GM12865 (cell line): ENCODE results near the gene NCR2.
A peak's percentile ranks its signal among the peaks of the same experiment; 100 is the strongest.

ENCODE experiments used
- DNase-seq: peaks from one replicate; pipeline ENCODE4 v3.0.0; 2010; ENCODE audit warnings: low read depth
- H3K4me3 ChIP-seq: 2 replicates; pipeline ENCODE4 v1.5.1; 2011; ENCODE audit warnings: mild to moderate bottlenecking, low read depth, low read length, control low read depth
- CTCF ChIP-seq: IDR thresholded peaks from 2 replicates; pipeline ENCODE4 v1.5.1; 2011; ENCODE audit warnings: low read length, control low read depth, low read depth, inconsistent platforms; ENCODE audit not compliant: insufficient read depth; ENCODE audit errors: missing control alignments

The NCR2 gene

GRCh38 chr6:41356825-41357224 is 21.4 kb downstream of the NCR2 start:
- no peak for DNase-seq
- no peak overlapping the region for H3K4me3 ChIP-seq
- TF ChIP-seq CTCF, result no peak

GRCh38 chr6:41358503-41358902 is 23.1 kb downstream of the NCR2 start:
- no peak for DNase-seq
- no peak for TF ChIP-seq CTCF
- no peak overlapping the region for H3K4me3 ChIP-seq

DNA sequence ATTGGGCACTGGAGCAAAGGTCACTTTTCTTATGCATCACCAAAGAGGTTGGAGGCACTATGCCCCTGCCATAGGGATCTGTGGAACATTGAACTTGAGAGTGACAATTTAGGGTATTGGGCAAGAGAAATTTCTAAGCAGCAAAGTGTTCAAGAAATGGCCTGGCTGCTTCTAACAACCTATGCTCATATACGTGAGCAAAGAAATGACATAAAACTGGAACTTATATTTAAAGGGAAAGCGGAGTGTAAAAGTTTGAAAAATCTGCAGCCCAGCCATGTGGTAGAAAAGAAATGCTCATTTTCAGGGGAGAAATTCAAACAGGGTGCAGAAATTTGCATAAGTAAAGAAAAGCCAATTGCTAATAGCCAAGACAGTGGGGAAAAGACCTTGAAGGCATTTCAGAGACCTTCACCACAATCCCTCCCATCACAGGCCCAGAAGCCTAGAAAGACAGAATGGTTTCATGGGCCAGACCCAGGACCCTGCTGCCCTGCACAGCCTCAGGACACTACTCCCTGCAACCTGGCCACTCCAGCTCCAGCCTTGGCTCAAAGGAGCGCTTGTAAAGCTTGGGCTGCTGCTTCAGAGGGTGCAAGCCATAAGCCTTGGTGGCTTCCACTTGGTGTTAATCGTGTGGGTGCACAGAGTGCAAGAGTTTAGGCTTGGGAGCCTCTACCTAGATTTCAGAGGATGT is 24.4 kb downstream of the NCR2 start:
- no peak overlapping the region for H3K4me3 ChIP-seq
- TF ChIP-seq CTCF, result no peak
- DNase-seq, result no peak

- TF ChIP-seq CTCF, result no peak
- DNase-seq, result no peak
- H3K4me3 ChIP-seq, result no peak overlapping the region
Measured at GRCh38 chr6:41360314-41360685, 24.9 kb downstream of the NCR2 start.

DNA sequence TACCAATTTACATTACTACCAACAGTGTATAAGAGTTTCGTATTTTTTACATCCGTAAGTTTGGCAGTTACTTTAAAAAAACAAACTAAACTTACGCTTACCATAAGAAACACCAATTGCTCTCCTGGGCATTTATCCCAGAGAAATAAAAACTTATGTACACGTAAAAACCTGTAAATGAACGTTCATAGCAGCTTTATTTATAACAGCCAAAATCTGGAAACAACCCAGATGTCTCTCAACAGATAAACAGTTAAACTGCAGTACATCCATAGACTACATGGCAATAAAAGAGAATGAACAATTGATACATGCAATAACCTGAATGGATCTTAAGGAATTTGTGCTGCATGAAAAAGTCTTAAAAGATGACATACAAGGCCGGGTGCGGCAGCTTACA is 30.7 kb downstream of the NCR2 start:
- no peak for TF ChIP-seq CTCF
- H3K4me3 ChIP-seq, result no peak overlapping the region
- DNase-seq, result no peak

DNA sequence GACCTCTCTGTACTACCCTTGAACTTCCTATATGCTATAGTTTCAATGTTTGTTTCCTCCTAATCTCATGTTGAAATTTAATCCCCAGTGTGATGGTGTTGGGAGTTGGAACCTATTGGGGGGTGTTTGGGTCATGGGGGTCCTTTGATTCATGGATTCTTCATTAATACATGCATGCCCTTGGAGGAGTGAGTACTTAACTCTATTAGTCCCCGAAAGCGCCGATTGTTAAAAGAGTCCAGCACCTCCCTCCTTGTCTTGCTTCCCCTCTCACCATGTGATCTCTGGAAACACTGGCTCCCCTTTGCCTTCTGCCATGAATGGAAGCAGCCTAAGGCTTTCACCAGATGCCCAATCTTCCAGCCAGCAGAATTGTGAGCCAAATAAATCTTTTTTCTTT is 31.7 kb downstream of the NCR2 start:
- DNase-seq, result no peak
- no peak for TF ChIP-seq CTCF
- no peak overlapping the region for H3K4me3 ChIP-seq

DNA sequence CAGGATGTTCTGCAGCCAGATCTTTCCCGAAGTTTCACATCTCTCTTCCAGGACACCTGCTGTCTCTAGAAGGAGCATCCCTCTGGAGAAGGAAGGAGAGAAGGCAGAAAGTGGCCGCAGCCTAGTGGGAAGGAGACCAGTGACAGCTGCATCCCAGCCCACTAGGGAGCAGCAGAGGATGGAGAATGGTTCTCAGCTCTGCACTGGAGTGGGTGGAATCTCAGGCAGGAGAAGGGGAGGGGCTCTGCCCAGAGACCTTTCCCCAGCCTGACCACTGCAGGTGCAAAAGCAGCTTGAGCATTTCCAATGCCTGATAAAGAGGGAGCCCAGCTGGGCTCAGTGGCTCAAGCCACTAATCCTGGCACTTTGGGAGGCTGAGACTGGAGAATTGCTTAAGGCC is 32.3 kb downstream of the NCR2 start:
- DNase-seq, result no peak
- TF ChIP-seq CTCF, result peak; percentile 48
- no peak overlapping the region for H3K4me3 ChIP-seq
